GM23338 (cell line): ENCODE measurements around the gene NRIP3.

ENCODE experiments used
- EZH2 ChIP-seq: fragments of 200-600 bp; sonication (generic); IDR thresholded peaks from one replicate; pipeline ENCODE4 v1.8.0; 2017; ENCODE audit warnings: antibody characterized with exemption, mild to moderate bottlenecking, low read depth; ENCODE audit not compliant: unreplicated experiment
- EZH2phosphoT487 ChIP-seq: fragments of 200-600 bp; sonication (generic); IDR thresholded peaks from one replicate; pipeline ENCODE4 v1.8.1; 2018; ENCODE audit warnings: antibody characterized with exemption; ENCODE audit not compliant: unreplicated experiment
- JUNB ChIP-seq: IDR thresholded peaks from one replicate; pipeline ENCODE4 v1.6.1; 2016; ENCODE audit warnings: antibody characterized with exemption; ENCODE audit not compliant: unreplicated experiment
- POLR2AphosphoS5 ChIP-seq: IDR thresholded peaks from 2 replicates; pipeline ENCODE4 v1.6.1; 2016; ENCODE audit warnings: antibody characterized with exemption, low read depth
- TF ChIP-seq, protein P1 (sequence below), 2 experiments: fragments of 200-600 bp in 1 of 2; sonication (generic) in 1 of 2; conservative IDR thresholded peaks; 2 replicates each; pipeline versions ENCODE4 v1.5.1 to v1.6.1; 2016 to 2017; ENCODE audit warnings: antibody characterized with exemption in 2 of 2, low read depth in 2 of 2, mild to moderate bottlenecking in 2 of 2, moderate library complexity in 1 of 2
- TF ChIP-seq, protein P2 (sequence below): fragments of 250-450 bp; sonication (Bioruptor Pico); IDR thresholded peaks from 2 replicates; pipeline ENCODE4 v1.5.0; 2020; ENCODE audit warnings: mild to moderate bottlenecking, moderate library complexity

DNA sequence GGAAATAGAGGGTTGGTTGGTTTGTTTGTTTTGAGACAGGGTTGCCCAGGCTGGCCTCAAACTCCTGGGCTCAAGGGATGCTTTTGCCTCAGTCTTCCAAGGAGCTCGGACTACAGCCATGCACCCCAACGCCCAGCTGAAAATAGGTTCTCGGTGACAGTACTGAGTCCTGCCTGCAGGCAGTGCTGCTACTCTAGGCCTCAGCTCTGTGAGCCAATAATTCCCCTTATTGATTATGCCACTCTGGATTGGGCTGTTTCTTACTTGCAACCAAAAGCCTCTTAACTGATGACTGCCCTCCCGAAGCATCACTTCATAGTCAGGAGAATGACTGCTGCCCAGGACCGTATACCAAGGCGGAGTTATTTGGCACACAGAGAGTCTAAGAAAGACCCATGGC lies 69.9 kb downstream of the NRIP3 start:
- TF ChIP-seq, protein P1, sequence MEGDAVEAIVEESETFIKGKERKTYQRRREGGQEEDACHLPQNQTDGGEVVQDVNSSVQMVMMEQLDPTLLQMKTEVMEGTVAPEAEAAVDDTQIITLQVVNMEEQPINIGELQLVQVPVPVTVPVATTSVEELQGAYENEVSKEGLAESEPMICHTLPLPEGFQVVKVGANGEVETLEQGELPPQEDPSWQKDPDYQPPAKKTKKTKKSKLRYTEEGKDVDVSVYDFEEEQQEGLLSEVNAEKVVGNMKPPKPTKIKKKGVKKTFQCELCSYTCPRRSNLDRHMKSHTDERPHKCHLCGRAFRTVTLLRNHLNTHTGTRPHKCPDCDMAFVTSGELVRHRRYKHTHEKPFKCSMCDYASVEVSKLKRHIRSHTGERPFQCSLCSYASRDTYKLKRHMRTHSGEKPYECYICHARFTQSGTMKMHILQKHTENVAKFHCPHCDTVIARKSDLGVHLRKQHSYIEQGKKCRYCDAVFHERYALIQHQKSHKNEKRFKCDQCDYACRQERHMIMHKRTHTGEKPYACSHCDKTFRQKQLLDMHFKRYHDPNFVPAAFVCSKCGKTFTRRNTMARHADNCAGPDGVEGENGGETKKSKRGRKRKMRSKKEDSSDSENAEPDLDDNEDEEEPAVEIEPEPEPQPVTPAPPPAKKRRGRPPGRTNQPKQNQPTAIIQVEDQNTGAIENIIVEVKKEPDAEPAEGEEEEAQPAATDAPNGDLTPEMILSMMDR (conservative IDR thresholded peaks at IDR 0.05; ENCODE audit: low read depth in 2 of 2): peak; percentile 55 to 70
- TF ChIP-seq, protein P2, sequence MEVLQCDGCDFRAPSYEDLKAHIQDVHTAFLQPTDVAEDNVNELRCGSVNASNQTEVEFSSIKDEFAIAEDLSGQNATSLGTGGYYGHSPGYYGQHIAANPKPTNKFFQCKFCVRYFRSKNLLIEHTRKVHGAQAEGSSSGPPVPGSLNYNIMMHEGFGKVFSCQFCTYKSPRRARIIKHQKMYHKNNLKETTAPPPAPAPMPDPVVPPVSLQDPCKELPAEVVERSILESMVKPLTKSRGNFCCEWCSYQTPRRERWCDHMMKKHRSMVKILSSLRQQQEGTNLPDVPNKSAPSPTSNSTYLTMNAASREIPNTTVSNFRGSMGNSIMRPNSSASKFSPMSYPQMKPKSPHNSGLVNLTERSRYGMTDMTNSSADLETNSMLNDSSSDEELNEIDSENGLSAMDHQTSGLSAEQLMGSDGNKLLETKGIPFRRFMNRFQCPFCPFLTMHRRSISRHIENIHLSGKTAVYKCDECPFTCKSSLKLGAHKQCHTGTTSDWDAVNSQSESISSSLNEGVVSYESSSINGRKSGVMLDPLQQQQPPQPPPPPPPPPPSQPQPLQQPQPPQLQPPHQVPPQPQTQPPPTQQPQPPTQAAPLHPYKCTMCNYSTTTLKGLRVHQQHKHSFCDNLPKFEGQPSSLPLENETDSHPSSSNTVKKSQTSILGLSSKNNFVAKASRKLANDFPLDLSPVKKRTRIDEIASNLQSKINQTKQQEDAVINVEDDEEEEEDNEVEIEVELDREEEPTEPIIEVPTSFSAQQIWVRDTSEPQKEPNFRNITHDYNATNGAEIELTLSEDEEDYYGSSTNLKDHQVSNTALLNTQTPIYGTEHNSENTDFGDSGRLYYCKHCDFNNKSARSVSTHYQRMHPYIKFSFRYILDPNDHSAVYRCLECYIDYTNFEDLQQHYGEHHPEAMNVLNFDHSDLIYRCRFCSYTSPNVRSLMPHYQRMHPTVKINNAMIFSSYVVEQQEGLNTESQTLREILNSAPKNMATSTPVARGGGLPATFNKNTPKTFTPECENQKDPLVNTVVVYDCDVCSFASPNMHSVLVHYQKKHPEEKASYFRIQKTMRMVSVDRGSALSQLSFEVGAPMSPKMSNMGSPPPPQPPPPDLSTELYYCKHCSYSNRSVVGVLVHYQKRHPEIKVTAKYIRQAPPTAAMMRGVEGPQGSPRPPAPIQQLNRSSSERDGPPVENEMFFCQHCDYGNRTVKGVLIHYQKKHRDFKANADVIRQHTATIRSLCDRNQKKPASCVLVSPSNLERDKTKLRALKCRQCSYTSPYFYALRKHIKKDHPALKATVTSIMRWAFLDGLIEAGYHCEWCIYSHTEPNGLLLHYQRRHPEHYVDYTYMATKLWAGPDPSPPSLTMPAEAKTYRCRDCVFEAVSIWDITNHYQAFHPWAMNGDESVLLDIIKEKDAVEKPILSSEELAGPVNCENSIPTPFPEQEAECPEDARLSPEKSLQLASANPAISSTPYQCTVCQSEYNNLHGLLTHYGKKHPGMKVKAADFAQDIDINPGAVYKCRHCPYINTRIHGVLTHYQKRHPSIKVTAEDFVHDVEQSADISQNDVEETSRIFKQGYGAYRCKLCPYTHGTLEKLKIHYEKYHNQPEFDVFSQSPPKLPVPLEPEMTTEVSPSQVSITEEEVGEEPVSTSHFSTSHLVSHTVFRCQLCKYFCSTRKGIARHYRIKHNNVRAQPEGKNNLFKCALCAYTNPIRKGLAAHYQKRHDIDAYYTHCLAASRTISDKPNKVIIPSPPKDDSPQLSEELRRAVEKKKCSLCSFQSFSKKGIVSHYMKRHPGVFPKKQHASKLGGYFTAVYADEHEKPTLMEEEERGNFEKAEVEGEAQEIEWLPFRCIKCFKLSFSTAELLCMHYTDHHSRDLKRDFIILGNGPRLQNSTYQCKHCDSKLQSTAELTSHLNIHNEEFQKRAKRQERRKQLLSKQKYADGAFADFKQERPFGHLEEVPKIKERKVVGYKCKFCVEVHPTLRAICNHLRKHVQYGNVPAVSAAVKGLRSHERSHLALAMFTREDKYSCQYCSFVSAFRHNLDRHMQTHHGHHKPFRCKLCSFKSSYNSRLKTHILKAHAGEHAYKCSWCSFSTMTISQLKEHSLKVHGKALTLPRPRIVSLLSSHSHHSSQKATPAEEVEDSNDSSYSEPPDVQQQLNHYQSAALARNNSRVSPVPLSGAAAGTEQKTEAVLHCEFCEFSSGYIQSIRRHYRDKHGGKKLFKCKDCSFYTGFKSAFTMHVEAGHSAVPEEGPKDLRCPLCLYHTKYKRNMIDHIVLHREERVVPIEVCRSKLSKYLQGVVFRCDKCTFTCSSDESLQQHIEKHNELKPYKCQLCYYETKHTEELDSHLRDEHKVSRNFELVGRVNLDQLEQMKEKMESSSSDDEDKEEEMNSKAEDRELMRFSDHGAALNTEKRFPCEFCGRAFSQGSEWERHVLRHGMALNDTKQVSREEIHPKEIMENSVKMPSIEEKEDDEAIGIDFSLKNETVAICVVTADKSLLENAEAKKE (CRISPR knock-in tag): no peak
- TF ChIP-seq POLR2AphosphoS5: no peak
- TF ChIP-seq EZH2: no peak
- no peak for TF ChIP-seq EZH2phosphoT487
- no peak for TF ChIP-seq JUNB
